Measurements from ENCODE around the gene MAGED1.

GRCh38 chrX:51866210-51866609 lies 27.2 kb upstream of the MAGED1 start:
- TF ChIP-seq CTCF (IDR thresholded peaks at IDR 0.05) (no peak), ZFX (IDR thresholded peaks at IDR 0.05; ENCODE audit: borderline replicate concordance) (no peak)
